ENCODE data around the gene GGTA1.
A peak's percentile ranks its signal among the peaks of the same experiment; 100 is the strongest.
"Not testable (repeated sequence)": the region's sequence is repeated elsewhere in the genome, so short reads cannot be mapped to it uniquely, and the experiment has no call there.

GGTA1 gene

GRCh38 chr9:121499427-121500164, at the start of gene GGTA1:
Gene GGTA1 (minus strand): TSS chr9:121499844. CDS start chr9:121467922, 31,922 bp downstream.
- DNase-seq (ENCODE audit: low spot score) = peak; percentile 50

GRCh38 chr9:121548666-121549065, 49.0 kb upstream of the GGTA1 start:
- DNase-seq (ENCODE audit: low spot score) = no peak

GRCh38 chr9:121545875-121546423, 46.3 kb upstream of the GGTA1 start:
- DNase-seq (ENCODE audit: low spot score) = peak; percentile 97

- no peak for DNase-seq (ENCODE audit: low spot score)
Observed at GRCh38 chr9:121545150-121545874, 45.7 kb upstream of the GGTA1 start.

- no peak for DNase-seq (ENCODE audit: low spot score)
Observed at GRCh38 chr9:121542025-121542424, 42.4 kb upstream of the GGTA1 start.

- DNase-seq (ENCODE audit: low spot score) = no peak
Observed at GRCh38 chr9:121541256-121541655, 41.6 kb upstream of the GGTA1 start.

GRCh38 chr9:121538221-121538620, 38.6 kb upstream of the GGTA1 start:
- peak; percentile 21 for DNase-seq (ENCODE audit: low spot score)

GRCh38 chr9:121537283-121537682, 37.6 kb upstream of the GGTA1 start:
- DNase-seq (ENCODE audit: low spot score) = no peak

GRCh38 chr9:121532881-121533280, 33.2 kb upstream of the GGTA1 start:
- no peak for DNase-seq (ENCODE audit: low spot score)

GRCh38 chr9:121529237-121529987, 29.8 kb upstream of the GGTA1 start:
- DNase-seq (ENCODE audit: low spot score) = peak; percentile 85

GRCh38 chr9:121528642-121529041, 29.0 kb upstream of the GGTA1 start:
- DNase-seq (ENCODE audit: low spot score) = no peak

GRCh38 chr9:121527371-121527770, 27.7 kb upstream of the GGTA1 start:
- no peak for DNase-seq (ENCODE audit: low spot score)

- DNase-seq (ENCODE audit: low spot score) = not testable (repeated sequence)
Observed at GRCh38 chr9:121519688-121520087, 20.0 kb upstream of the GGTA1 start.

- no peak for DNase-seq (ENCODE audit: low spot score)
Observed at GRCh38 chr9:121518634-121519033, 19.0 kb upstream of the GGTA1 start.

- DNase-seq (ENCODE audit: low spot score) = not testable (repeated sequence)
Observed at GRCh38 chr9:121513166-121513565, 13.5 kb upstream of the GGTA1 start.

GRCh38 chr9:121510766-121511550, 11.3 kb upstream of the GGTA1 start:
- no peak for DNase-seq (ENCODE audit: low spot score)

GRCh38 chr9:121509180-121509579, 9.5 kb upstream of the GGTA1 start:
- no peak for DNase-seq (ENCODE audit: low spot score)

GRCh38 chr9:121508415-121508814, 8.8 kb upstream of the GGTA1 start:
- no peak for DNase-seq (ENCODE audit: low spot score)

- no peak for DNase-seq (ENCODE audit: low spot score)
Observed at GRCh38 chr9:121505903-121506735, 6.5 kb upstream of the GGTA1 start.

- no peak for DNase-seq (ENCODE audit: low spot score)
Observed at GRCh38 chr9:121503444-121503843, 3.8 kb upstream of the GGTA1 start.

GRCh38 chr9:121500165-121500478, 478 bp upstream of the GGTA1 start:
- no peak for DNase-seq (ENCODE audit: low spot score)

Data from kidney tubule cell (primary cell).